ENCODE results near the gene ERMP1. TPM values are rescaled to one million over a fixed set of nuclear protein-coding genes. Genes with fewer than 3 reads are reported as not detected.

ERMP1 gene
- total RNA-seq, 1 donor from 2014 or later = 10.2 TPM

DNA sequence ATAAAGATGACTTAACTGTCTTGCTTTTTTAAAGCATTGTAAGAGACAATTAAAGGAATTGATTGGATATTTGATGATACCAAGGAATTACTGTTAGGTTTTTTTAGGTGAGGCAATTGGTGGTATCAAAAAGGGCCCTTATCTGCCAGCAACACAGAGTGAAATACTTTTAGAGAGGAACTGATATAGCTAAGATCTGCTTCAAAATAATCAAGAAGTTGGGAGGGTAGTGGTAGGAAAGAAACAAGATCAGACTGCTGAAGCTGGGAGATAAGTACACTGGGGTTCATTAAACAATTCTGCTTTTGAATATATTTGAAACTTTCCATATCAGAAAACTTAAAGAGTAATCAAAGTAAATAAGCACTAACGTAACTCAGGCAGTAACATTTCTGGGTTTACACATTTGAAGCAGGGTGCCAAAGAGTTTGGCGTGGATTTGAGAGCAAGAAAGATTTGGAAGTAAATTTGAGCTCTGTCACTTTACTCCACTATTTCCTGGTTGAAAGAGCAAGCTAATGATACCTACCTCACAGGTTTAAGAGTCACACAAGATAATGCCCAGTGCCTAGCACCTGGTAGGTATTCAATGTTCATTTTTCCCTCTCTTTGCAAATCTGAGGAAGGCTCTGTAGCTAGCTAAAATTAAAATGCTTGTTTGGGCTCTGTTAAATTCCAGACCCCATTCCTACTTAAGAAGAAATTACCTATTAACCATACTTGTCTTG is 6.9 kb downstream of the ERMP1 start:
- Histone ChIP-seq H3K36me3 (ENCODE audit: control insufficient read depth, insufficient read depth, low read length) (no peaks in the 10 kb centered on the region), H3K27me3 (ENCODE audit: control insufficient read depth, insufficient read depth, low read length) (no peaks in the 10 kb centered on the region), H3K4me3 (ENCODE audit: low read depth, low read length) (no peak overlapping the region)
- TF ChIP-seq, protein P1, sequence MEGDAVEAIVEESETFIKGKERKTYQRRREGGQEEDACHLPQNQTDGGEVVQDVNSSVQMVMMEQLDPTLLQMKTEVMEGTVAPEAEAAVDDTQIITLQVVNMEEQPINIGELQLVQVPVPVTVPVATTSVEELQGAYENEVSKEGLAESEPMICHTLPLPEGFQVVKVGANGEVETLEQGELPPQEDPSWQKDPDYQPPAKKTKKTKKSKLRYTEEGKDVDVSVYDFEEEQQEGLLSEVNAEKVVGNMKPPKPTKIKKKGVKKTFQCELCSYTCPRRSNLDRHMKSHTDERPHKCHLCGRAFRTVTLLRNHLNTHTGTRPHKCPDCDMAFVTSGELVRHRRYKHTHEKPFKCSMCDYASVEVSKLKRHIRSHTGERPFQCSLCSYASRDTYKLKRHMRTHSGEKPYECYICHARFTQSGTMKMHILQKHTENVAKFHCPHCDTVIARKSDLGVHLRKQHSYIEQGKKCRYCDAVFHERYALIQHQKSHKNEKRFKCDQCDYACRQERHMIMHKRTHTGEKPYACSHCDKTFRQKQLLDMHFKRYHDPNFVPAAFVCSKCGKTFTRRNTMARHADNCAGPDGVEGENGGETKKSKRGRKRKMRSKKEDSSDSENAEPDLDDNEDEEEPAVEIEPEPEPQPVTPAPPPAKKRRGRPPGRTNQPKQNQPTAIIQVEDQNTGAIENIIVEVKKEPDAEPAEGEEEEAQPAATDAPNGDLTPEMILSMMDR (IDR thresholded peaks at IDR 0.05; ENCODE audit: insufficient read depth, low read length, poor library complexity, severe bottlenecking) = no peak
- DNase-seq (ENCODE audit: low read depth) = no peak

- no peaks in the 10 kb centered on the region for H3K36me3 ChIP-seq (ENCODE audit: control insufficient read depth, insufficient read depth, low read length)
- TF ChIP-seq, protein P1 (IDR thresholded peaks at IDR 0.05; ENCODE audit: insufficient read depth, low read length, poor library complexity, severe bottlenecking) = no peak
- no peak overlapping the region for H3K4me3 ChIP-seq (ENCODE audit: low read depth, low read length)
- no peaks in the 10 kb centered on the region for H3K27me3 ChIP-seq (ENCODE audit: control insufficient read depth, insufficient read depth, low read length)
- DNase-seq (ENCODE audit: low read depth) = no peak
Observed at GRCh38 chr9:5825223-5825622, 7.7 kb downstream of the ERMP1 start.

DNA sequence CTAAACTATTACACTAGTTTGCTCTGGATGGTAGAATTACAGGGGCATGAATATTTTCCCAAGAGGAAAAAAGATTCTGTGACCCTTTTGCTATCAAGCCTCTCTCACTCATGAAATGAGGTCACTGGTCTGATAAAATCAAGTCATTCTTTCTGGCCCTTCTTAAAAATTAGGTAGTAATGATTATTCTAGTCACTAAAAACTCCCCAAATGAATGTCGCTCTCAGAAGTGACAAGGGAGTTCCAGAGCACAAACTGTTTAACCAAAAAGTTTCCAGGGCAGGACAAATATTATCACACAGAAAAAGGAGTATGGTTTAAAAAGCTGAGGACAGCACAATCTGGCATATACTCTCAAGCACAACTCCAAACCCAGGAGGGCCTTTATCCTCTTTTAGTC is 12.5 kb downstream of the ERMP1 start:
- Histone ChIP-seq H3K27me3 (ENCODE audit: control insufficient read depth, insufficient read depth, low read length) (no peaks in the 10 kb centered on the region), H3K36me3 (ENCODE audit: control insufficient read depth, insufficient read depth, low read length) (peaks cover 2% of the 10 kb centered on the region), H3K4me3 (ENCODE audit: low read depth, low read length) (no peak overlapping the region)
- TF ChIP-seq, protein P1 (IDR thresholded peaks at IDR 0.05; ENCODE audit: insufficient read depth, low read length, poor library complexity, severe bottlenecking) = no peak
- DNase-seq (ENCODE audit: low read depth) = no peak

DNA sequence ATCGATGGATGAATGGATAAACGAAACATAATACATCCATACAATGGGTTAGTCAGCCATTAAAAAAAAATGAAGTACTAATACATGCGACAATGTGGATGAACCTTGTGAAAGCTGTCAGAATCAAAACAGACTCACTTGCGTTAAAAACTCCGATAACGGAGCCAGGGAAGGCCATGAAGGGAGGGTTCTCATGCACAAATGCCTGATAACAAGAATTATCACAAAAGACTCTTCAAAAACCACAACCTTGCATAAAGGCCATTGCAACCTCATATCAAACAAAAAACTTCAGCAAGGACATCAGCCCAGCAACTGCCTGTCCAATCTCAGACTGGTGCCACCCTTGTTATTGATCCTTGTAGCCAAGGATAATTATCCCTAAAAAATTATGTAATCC is 13.7 kb downstream of the ERMP1 start:
- Histone ChIP-seq H3K36me3 (ENCODE audit: control insufficient read depth, insufficient read depth, low read length) (peaks cover 2% of the 10 kb centered on the region), H3K4me3 (ENCODE audit: low read depth, low read length) (no peak overlapping the region), H3K27me3 (ENCODE audit: control insufficient read depth, insufficient read depth, low read length) (no peaks in the 10 kb centered on the region)
- DNase-seq (ENCODE audit: low read depth) = no peak
- TF ChIP-seq, protein P1 (IDR thresholded peaks at IDR 0.05; ENCODE audit: insufficient read depth, low read length, poor library complexity, severe bottlenecking) = no peak

GRCh38 chr9:5818424-5819142 is 14.3 kb downstream of the ERMP1 start:
- Histone ChIP-seq H3K36me3 (ENCODE audit: control insufficient read depth, insufficient read depth, low read length) (peaks cover 2% of the 10 kb centered on the region), H3K27me3 (ENCODE audit: control insufficient read depth, insufficient read depth, low read length) (no peaks in the 10 kb centered on the region)
- TF ChIP-seq, protein P1 (IDR thresholded peaks at IDR 0.05; ENCODE audit: insufficient read depth, low read length, poor library complexity, severe bottlenecking) = no peak

More at GRCh38 chr9:5818424-5819142, 14.3 kb downstream of the ERMP1 start:
- no peak overlapping the region for H3K4me3 ChIP-seq (ENCODE audit: low read depth, low read length)
- no peak for DNase-seq (ENCODE audit: low read depth)

Data from kidney epithelial cell (primary cell).